ENCODE results near the gene TRABD2B. TPM values are rescaled to one million over a fixed set of nuclear protein-coding genes. Genes with fewer than 3 reads are reported as not detected.

Gene TRABD2B
- total and polyA plus RNA-seq, 2 experiments from 2014 or later = not detected

GRCh38 chr1:47906527-47907176 is 90.5 kb downstream of the TRABD2B start:
- H3K4me2 ChIP-seq (ENCODE audit: unreplicated experiment) = no peak overlapping the region
- H3K9me2 ChIP-seq (ENCODE audit: insufficient read depth) = no peaks in the 10 kb centered on the region
- in situ Hi-C loops (cut with MboI) = no loop called here
- H3K27ac ChIP-seq = no peak overlapping the region
- peaks cover 8% of the 10 kb centered on the region for H3K27me3 ChIP-seq (replicated peaks; ENCODE audit: insufficient read depth)
- no peak for DNase-seq
- no peaks in the 10 kb centered on the region for H3K9me3 ChIP-seq (ENCODE audit: low read depth)
- H3K4me1 ChIP-seq (ENCODE audit: insufficient read depth) = no peaks in the 10 kb centered on the region
- H3K79me2 ChIP-seq (ENCODE audit: insufficient read depth) = no peaks in the 10 kb centered on the region
- 63% methylated on average over 14 of the region's 14 CpGs for WGBS, 2 experiments (ENCODE audit: low coverage in 1 of 2, low lambda C conversion rate in 2 of 2, missing lambda C conversion rate in 2 of 2)
- H3F3A ChIP-seq (ENCODE audit: insufficient read depth) = no peaks in the 10 kb centered on the region
- no peak overlapping the region for H3K4me3 ChIP-seq
- H3K9ac ChIP-seq = no peak overlapping the region
- H4K20me1 ChIP-seq (ENCODE audit: insufficient read depth) = no peaks in the 10 kb centered on the region
- TF ChIP-seq EZH2phosphoT487 (IDR thresholded peaks at IDR 0.05; ENCODE audit: insufficient read depth, low read depth) = no peak
- TF ChIP-seq EZH2 (IDR thresholded peaks at IDR 0.05; ENCODE audit: insufficient read depth, poor library complexity, severe bottlenecking) = no peak
- no peaks in the 10 kb centered on the region for H3K36me3 ChIP-seq (ENCODE audit: low read depth)
- H2AFZ ChIP-seq = no peak overlapping the region

GRCh38 chr1:47906009-47906432 is 91.2 kb downstream of the TRABD2B start:
- no peaks in the 10 kb centered on the region for H3F3A ChIP-seq (ENCODE audit: insufficient read depth)
- peak; percentile 14 for DNase-seq
- no peaks in the 10 kb centered on the region for H3K9me3 ChIP-seq (ENCODE audit: low read depth)
- TF ChIP-seq EZH2 (IDR thresholded peaks at IDR 0.05; ENCODE audit: insufficient read depth, poor library complexity, severe bottlenecking) (no peak), EZH2phosphoT487 (IDR thresholded peaks at IDR 0.05; ENCODE audit: insufficient read depth, low read depth) (no peak)
- in situ Hi-C loops (cut with MboI) = no loop called here
- no peaks in the 10 kb centered on the region for H4K20me1 ChIP-seq (ENCODE audit: insufficient read depth)
- H2AFZ ChIP-seq = no peak overlapping the region
- H3K4me1 ChIP-seq (ENCODE audit: insufficient read depth) = no peaks in the 10 kb centered on the region
- H3K27me3 ChIP-seq (replicated peaks; ENCODE audit: insufficient read depth) = peaks cover 8% of the 10 kb centered on the region
- WGBS, 2 experiments (ENCODE audit: low coverage in 1 of 2, low lambda C conversion rate in 2 of 2, missing lambda C conversion rate in 2 of 2) = 16 to 22% methylated on average over 4 of the region's 4 CpGs
- H3K4me3 ChIP-seq = no peak overlapping the region
- no peak overlapping the region for H3K4me2 ChIP-seq (ENCODE audit: unreplicated experiment)
- H3K27ac ChIP-seq = no peak overlapping the region
- H3K9me2 ChIP-seq (ENCODE audit: insufficient read depth) = no peaks in the 10 kb centered on the region
- no peaks in the 10 kb centered on the region for H3K79me2 ChIP-seq (ENCODE audit: insufficient read depth)
- no peaks in the 10 kb centered on the region for H3K36me3 ChIP-seq (ENCODE audit: low read depth)
- H3K9ac ChIP-seq = no peak overlapping the region

- Histone ChIP-seq H2AFZ (no peak overlapping the region), H3K36me3 (ENCODE audit: low read depth) (no peaks in the 10 kb centered on the region), H3K9me2 (ENCODE audit: insufficient read depth) (no peaks in the 10 kb centered on the region), H3K27ac (no peak overlapping the region), H3K4me1 (ENCODE audit: insufficient read depth) (no peaks in the 10 kb centered on the region), H4K20me1 (ENCODE audit: insufficient read depth) (no peaks in the 10 kb centered on the region), H3K4me3 (no peak overlapping the region), H3K9ac (no peak overlapping the region), H3K79me2 (ENCODE audit: insufficient read depth) (no peaks in the 10 kb centered on the region), H3K9me3 (ENCODE audit: low read depth) (no peaks in the 10 kb centered on the region), H3K27me3 (replicated peaks; ENCODE audit: insufficient read depth) (peaks cover 8% of the 10 kb centered on the region), H3K4me2 (ENCODE audit: unreplicated experiment) (no peak overlapping the region), H3F3A (ENCODE audit: insufficient read depth) (no peaks in the 10 kb centered on the region)
- TF ChIP-seq EZH2phosphoT487 (IDR thresholded peaks at IDR 0.05; ENCODE audit: insufficient read depth, low read depth) (no peak), EZH2 (IDR thresholded peaks at IDR 0.05; ENCODE audit: insufficient read depth, poor library complexity, severe bottlenecking) (no peak)
- DNase-seq = no peak
- in situ Hi-C loops (cut with MboI) = no loop called here
These were observed 93.5 kb downstream of the TRABD2B start for GRCh38 chr1:47903723-47904122.

- Histone ChIP-seq H3K9me2 (ENCODE audit: insufficient read depth) (no peaks in the 10 kb centered on the region), H3K27me3 (replicated peaks; ENCODE audit: insufficient read depth) (no peaks in the 10 kb centered on the region), H3K27ac (no peak overlapping the region), H3K4me3 (no peak overlapping the region), H3K36me3 (ENCODE audit: low read depth) (no peaks in the 10 kb centered on the region), H4K20me1 (ENCODE audit: insufficient read depth) (no peaks in the 10 kb centered on the region), H3K4me2 (ENCODE audit: unreplicated experiment) (no peak overlapping the region), H3K9ac (no peak overlapping the region), H2AFZ (no peak overlapping the region), H3F3A (ENCODE audit: insufficient read depth) (no peaks in the 10 kb centered on the region), H3K4me1 (ENCODE audit: insufficient read depth) (no peaks in the 10 kb centered on the region), H3K9me3 (ENCODE audit: low read depth) (no peaks in the 10 kb centered on the region), H3K79me2 (ENCODE audit: insufficient read depth) (no peaks in the 10 kb centered on the region)
- DNase-seq = no peak
- TF ChIP-seq EZH2phosphoT487 (IDR thresholded peaks at IDR 0.05; ENCODE audit: insufficient read depth, low read depth) (no peak), EZH2 (IDR thresholded peaks at IDR 0.05; ENCODE audit: insufficient read depth, poor library complexity, severe bottlenecking) (no peak)
- in situ Hi-C loops (cut with MboI) = no loop called here
- 62 to 76% methylated on average over 3 of the region's 3 CpGs for WGBS, 2 experiments (ENCODE audit: low coverage in 1 of 2, low lambda C conversion rate in 2 of 2, missing lambda C conversion rate in 2 of 2)
These were observed 96.1 kb downstream of the TRABD2B start for GRCh38 chr1:47901001-47901575.

All from GM23248 (cell line).